IgD-negative memory B cell (primary cell): ENCODE measurements around the gene ANO1. TPM values are rescaled to one million over a fixed set of nuclear protein-coding genes. Genes with fewer than 3 reads are reported as not detected.

Experiments used
- H3K27ac Mint-ChIP-seq, 3 donors: one replicate each; pipeline ENCODE4 v1.8.0; 2020 to 2022; ENCODE audit warnings: mild to moderate bottlenecking in 3 of 3, mixed read lengths in 3 of 3, moderate library complexity in 1 of 3
- H3K27me3 Mint-ChIP-seq: one replicate; pipeline ENCODE4 v1.8.0; 2021; ENCODE audit warnings: mixed read lengths
- H3K36me3 Mint-ChIP-seq: one replicate; pipeline ENCODE4 v1.8.0; 2020; ENCODE audit warnings: mild to moderate bottlenecking, mixed read lengths
- H3K4me1 Mint-ChIP-seq, 3 donors: one replicate each; pipeline ENCODE4 v1.8.0; 2020 to 2022; ENCODE audit warnings: mixed read lengths in 3 of 3, mild to moderate bottlenecking in 1 of 3
- H3K4me3 Mint-ChIP-seq, 4 donors: one replicate each; pipeline ENCODE4 v1.8.0; 2020 to 2022; ENCODE audit warnings: mild to moderate bottlenecking in 4 of 4, mixed read lengths in 4 of 4, moderate library complexity in 3 of 4
- H3K9me3 Mint-ChIP-seq, 3 donors: one replicate each; pipeline ENCODE4 v1.8.0; 2020 to 2021; ENCODE audit warnings: mixed read lengths in 3 of 3, mild to moderate bottlenecking in 1 of 3
- polyA plus RNA-seq: library from polyadenylated mRNA; unstranded; fragments of 300-500 nt; fragmentation: Illumina TruSeq; gene quantifications from one replicate; pipeline ENCODE4 v1.2.3, GENCODE V29; 2021

The ANO1 gene
- polyA plus RNA-seq, 1 donor from 2014 or later, result not detected

GRCh38 chr11:70064726-70065317, 13.3 kb upstream of the ANO1 start:
- Mint-ChIP-seq H3K9me3 (peaks cover 0 to 2% (median 0%) of the 10 kb centered on the region in 3 donors), H3K4me1 (no peaks in the 10 kb centered on the region), H3K27ac (no peak overlapping the region), H3K36me3 (no peaks in the 10 kb centered on the region), H3K27me3 (peaks cover 18% of the 10 kb centered on the region), H3K4me3 (no peak overlapping the region)

- Mint-ChIP-seq H3K4me1 (no peaks in the 10 kb centered on the region), H3K27me3 (peaks cover 21% of the 10 kb centered on the region), H3K27ac (no peak overlapping the region), H3K9me3 (peaks cover 0 to 2% (median 0%) of the 10 kb centered on the region in 3 donors), H3K36me3 (no peaks in the 10 kb centered on the region), H3K4me3 (no peak overlapping the region)
These were observed 12.6 kb upstream of the ANO1 start for GRCh38 chr11:70065318-70066135.

- no peak overlapping the region for H3K27ac Mint-ChIP-seq
- no peaks in the 10 kb centered on the region for H3K4me1 Mint-ChIP-seq
- peaks cover 0 to 2% (median 0%) of the 10 kb centered on the region in 3 donors for H3K9me3 Mint-ChIP-seq
- no peaks in the 10 kb centered on the region for H3K36me3 Mint-ChIP-seq
- no peak overlapping the region for H3K4me3 Mint-ChIP-seq
- H3K27me3 Mint-ChIP-seq, result peaks cover 21% of the 10 kb centered on the region
These were observed 12.0 kb upstream of the ANO1 start for GRCh38 chr11:70066136-70066520.

GRCh38 chr11:70066628-70067027, 11.5 kb upstream of the ANO1 start:
- Mint-ChIP-seq H3K9me3 (peaks cover 0 to 2% (median 0%) of the 10 kb centered on the region in 3 donors), H3K36me3 (no peaks in the 10 kb centered on the region), H3K27ac (no peak overlapping the region), H3K4me3 (no peak overlapping the region), H3K27me3 (peaks cover 21% of the 10 kb centered on the region), H3K4me1 (no peaks in the 10 kb centered on the region)

- no peak overlapping the region for H3K27ac Mint-ChIP-seq
- H3K4me3 Mint-ChIP-seq, result no peak overlapping the region
- H3K9me3 Mint-ChIP-seq, result peaks cover 0 to 2% (median 0%) of the 10 kb centered on the region in 3 donors
- peaks cover 23% of the 10 kb centered on the region for H3K27me3 Mint-ChIP-seq
- H3K36me3 Mint-ChIP-seq, result no peaks in the 10 kb centered on the region
- H3K4me1 Mint-ChIP-seq, result no peaks in the 10 kb centered on the region
These were observed 11.1 kb upstream of the ANO1 start for GRCh38 chr11:70067036-70067435.

- Mint-ChIP-seq H3K27me3 (peaks cover 30% of the 10 kb centered on the region), H3K4me3 (no peak overlapping the region), H3K36me3 (no peaks in the 10 kb centered on the region), H3K9me3 (peaks cover 0 to 2% (median 0%) of the 10 kb centered on the region in 3 donors), H3K4me1 (no peaks in the 10 kb centered on the region), H3K27ac (no peak overlapping the region)
These were observed 10.4 kb upstream of the ANO1 start for GRCh38 chr11:70067591-70068341.

- Mint-ChIP-seq H3K4me1 (peaks cover 0 to 1% (median 0%) of the 10 kb centered on the region in 3 donors), H3K36me3 (no peaks in the 10 kb centered on the region)
These were observed 9.8 kb upstream of the ANO1 start for GRCh38 chr11:70068345-70068744.

GRCh38 chr11:70068950-70069349, 9.2 kb upstream of the ANO1 start:
- no peak overlapping the region for H3K4me3 Mint-ChIP-seq

More at GRCh38 chr11:70068345-70068744, 9.8 kb upstream of the ANO1 start:
- peaks cover 36% of the 10 kb centered on the region for H3K27me3 Mint-ChIP-seq
- no peak overlapping the region for H3K27ac Mint-ChIP-seq
- H3K4me3 Mint-ChIP-seq, result no peak overlapping the region
- H3K9me3 Mint-ChIP-seq, result peaks cover 0 to 2% (median 0%) of the 10 kb centered on the region in 3 donors

GRCh38 chr11:70070706-70071105, 7.4 kb upstream of the ANO1 start:
- Mint-ChIP-seq H3K4me1 (peaks cover 0 to 2% (median 0%) of the 10 kb centered on the region in 3 donors), H3K4me3 (no peak overlapping the region), H3K9me3 (no peaks in the 10 kb centered on the region), H3K27ac (no peak overlapping the region), H3K36me3 (no peaks in the 10 kb centered on the region), H3K27me3 (peaks cover 49% of the 10 kb centered on the region)

More at GRCh38 chr11:70068950-70069349, 9.2 kb upstream of the ANO1 start:
- H3K4me1 Mint-ChIP-seq, result peaks cover 0 to 2% (median 0%) of the 10 kb centered on the region in 3 donors
- no peak overlapping the region for H3K27ac Mint-ChIP-seq
- H3K27me3 Mint-ChIP-seq, result peaks cover 38% of the 10 kb centered on the region
- no peaks in the 10 kb centered on the region for H3K36me3 Mint-ChIP-seq
- H3K9me3 Mint-ChIP-seq, result peaks cover 0 to 2% (median 0%) of the 10 kb centered on the region in 3 donors

GRCh38 chr11:70071996-70072395, 6.1 kb upstream of the ANO1 start:
- peaks cover 0 to 2% (median 0%) of the 10 kb centered on the region in 3 donors for H3K4me1 Mint-ChIP-seq
- H3K9me3 Mint-ChIP-seq, result no peaks in the 10 kb centered on the region
- no peak overlapping the region for H3K4me3 Mint-ChIP-seq
- peaks cover 55% of the 10 kb centered on the region for H3K27me3 Mint-ChIP-seq
- H3K27ac Mint-ChIP-seq, result no peak overlapping the region
- no peaks in the 10 kb centered on the region for H3K36me3 Mint-ChIP-seq

GRCh38 chr11:70072461-70072860, 5.7 kb upstream of the ANO1 start:
- Mint-ChIP-seq H3K4me1 (peaks cover 0 to 2% (median 0%) of the 10 kb centered on the region in 3 donors), H3K27ac (no peak overlapping the region), H3K36me3 (no peaks in the 10 kb centered on the region), H3K9me3 (no peaks in the 10 kb centered on the region), H3K4me3 (no peak overlapping the region), H3K27me3 (peaks cover 56% of the 10 kb centered on the region)

- Mint-ChIP-seq H3K4me3 (no peak overlapping the region), H3K4me1 (peaks cover 0 to 2% (median 0%) of the 10 kb centered on the region in 3 donors), H3K27me3 (peaks cover 52% of the 10 kb centered on the region), H3K36me3 (no peaks in the 10 kb centered on the region), H3K27ac (no peak overlapping the region), H3K9me3 (no peaks in the 10 kb centered on the region)
These were observed 5.0 kb upstream of the ANO1 start for GRCh38 chr11:70072861-70073755.

- Mint-ChIP-seq H3K4me3 (peak overlapping the region in 1 of 4 donors; percentile 37), H3K4me1 (peaks cover 0 to 2% (median 0%) of the 10 kb centered on the region in 3 donors), H3K9me3 (no peaks in the 10 kb centered on the region), H3K27ac (no peak overlapping the region), H3K27me3 (peaks cover 48% of the 10 kb centered on the region), H3K36me3 (no peaks in the 10 kb centered on the region)
These were observed 4.2 kb upstream of the ANO1 start for GRCh38 chr11:70073871-70074371.

GRCh38 chr11:70074746-70075145, 3.4 kb upstream of the ANO1 start:
- Mint-ChIP-seq H3K9me3 (no peaks in the 10 kb centered on the region), H3K4me1 (peaks cover 0 to 2% (median 0%) of the 10 kb centered on the region in 3 donors), H3K36me3 (no peaks in the 10 kb centered on the region), H3K27me3 (peaks cover 53% of the 10 kb centered on the region), H3K27ac (no peak overlapping the region), H3K4me3 (no peak overlapping the region)
